Globus pallidus (tissue), 1 donor: ENCODE measurements around the gene DOCK3.
"Not testable (repeated sequence)": the region's sequence is repeated elsewhere in the genome, so short reads cannot be mapped to it uniquely, and the experiment has no call there.

ENCODE experiments used
- DNase-seq: peaks from one replicate; pipeline ENCODE4 v3.0.0-alpha.2; 2015; ENCODE audit warnings: low spot score

DOCK3 gene

DNA sequence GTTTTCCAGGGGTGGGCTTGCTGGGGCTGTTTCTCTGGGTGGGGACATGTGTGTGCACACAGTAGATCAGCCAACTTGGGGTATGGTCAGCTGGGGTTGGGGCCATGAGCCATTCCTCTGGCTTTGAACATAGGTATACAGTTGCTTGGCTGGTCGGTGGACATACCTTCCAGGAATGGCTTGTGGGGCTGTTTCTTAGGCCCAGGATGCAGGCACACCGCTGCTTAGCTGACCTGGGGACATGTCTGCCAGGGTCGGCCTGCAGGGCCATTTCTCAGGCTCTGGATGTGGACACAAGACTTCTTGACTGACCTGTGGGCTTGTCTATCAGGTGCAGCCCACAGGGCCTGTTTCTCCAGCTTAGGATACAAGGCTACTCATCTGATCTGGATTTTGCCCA, 130.6 kb downstream of the DOCK3 start:
- no peak for DNase-seq

DNA sequence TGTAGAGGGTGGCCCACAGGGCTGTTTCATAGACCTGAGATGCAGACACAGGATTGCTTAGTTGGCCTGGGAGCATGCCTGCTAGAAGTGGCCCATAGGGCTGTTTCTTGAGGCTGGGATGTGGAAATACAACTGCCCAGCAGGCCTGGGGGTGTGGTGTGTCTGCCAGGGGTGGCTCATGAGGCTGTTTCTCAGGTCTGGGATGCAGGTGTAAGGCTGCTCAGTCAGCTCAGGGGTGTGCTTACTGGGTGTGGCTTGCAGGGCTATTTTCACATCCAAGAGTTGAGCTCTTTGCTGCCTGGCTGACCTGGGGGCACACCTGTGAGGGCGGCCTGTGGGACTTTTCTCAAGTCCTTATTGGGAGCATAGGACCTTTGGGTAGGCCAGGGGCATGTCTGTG, 131.3 kb downstream of the DOCK3 start:
- no peak for DNase-seq

DNA sequence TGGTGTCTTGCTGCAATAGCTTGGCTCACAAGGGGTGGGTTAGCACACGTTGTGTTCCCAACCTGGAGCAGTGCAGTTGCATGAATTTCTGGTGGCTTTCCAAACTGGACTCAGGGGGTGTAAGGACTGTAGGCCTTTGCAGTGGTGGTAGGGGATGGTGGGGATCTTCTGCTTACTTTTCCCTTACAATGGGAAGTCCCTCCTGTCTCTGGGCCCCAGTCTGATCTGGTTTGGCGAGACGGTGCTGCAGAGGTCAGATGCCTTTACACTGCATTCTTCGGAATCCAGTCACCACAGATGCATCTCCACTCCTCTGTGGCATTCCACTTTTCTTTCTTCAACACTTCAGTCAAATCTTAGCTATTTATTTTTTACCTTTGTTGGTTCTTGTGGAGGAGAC, 132.1 kb downstream of the DOCK3 start:
- no peak for DNase-seq

DNA sequence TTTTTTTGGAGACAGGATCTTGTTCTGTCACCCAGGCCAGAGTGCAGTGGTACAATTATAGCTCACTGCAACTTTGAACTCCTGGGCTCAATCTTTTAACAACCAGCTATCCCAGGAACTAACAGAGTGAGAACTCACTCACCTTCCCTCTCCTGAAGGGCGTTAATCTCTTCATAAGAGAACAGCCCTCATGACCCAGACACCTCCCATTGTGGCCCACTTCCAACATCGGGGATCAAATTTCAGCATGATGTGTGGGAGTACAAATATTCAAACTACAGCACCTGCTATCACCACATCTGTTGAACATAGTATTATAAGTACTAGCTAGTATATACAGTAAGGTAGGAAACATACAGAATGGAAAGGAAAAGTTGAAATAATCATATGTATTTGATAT, 132.5 kb downstream of the DOCK3 start:
- no peak for DNase-seq

DNA sequence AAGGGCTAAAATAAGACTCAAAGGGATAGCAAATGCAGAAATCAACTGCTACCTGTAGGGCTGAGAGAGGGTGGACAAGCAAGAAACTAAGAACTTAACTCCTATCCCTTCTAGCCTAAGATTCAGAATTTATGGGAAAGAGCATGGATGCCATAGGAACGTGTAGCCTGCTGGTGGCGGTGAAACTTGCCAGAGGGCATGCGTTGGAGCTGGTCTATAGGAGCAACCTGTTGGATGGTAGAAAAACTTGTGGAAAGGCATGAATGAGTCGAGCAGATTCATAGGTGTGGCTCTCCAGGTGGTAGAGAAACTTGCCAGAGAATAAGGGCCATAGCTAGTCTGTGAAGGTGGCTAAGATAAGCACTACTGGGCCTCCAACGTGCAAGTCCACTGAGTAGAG, 137.2 kb downstream of the DOCK3 start:
- no peak for DNase-seq

DNA sequence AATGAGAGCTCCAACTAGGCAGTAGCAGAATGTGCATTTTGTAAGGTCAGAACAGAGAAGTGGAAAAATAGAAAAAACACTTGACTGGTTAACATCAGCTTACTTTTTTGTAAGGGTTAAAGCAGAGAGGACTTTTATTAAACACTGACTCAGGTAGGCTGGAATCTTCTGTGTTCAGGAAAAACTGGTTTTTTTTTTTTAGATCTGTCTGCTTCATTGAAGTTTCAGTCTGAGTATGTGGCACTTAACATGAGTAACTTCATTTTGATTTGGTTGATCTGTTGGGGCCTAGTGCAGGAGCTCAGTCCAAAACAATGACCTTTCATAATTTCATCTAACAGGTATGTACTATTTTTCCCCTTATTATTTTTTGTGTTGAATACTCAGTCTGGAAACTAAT, 141.1 kb downstream of the DOCK3 start:
- no peak for DNase-seq

DNA sequence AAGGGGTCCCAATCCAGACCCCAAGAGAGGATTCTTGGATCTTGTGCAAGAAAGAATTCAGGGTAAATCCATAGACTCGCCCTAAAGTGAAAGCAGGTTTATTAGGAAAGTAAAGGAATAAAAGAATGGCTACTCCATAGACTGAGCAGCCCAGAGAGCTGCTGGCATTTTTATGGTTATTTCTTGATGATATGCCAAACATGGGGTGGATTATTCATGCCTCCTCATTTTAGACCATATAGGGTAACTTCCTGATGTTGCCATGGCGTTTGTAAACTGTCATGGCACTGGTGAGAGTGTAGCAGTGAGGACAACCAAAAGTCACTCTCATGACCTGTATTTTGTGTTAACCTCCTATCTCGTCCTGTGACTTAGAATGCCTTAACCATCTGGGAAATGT, 142.2 kb downstream of the DOCK3 start:
- no peak for DNase-seq

DNA sequence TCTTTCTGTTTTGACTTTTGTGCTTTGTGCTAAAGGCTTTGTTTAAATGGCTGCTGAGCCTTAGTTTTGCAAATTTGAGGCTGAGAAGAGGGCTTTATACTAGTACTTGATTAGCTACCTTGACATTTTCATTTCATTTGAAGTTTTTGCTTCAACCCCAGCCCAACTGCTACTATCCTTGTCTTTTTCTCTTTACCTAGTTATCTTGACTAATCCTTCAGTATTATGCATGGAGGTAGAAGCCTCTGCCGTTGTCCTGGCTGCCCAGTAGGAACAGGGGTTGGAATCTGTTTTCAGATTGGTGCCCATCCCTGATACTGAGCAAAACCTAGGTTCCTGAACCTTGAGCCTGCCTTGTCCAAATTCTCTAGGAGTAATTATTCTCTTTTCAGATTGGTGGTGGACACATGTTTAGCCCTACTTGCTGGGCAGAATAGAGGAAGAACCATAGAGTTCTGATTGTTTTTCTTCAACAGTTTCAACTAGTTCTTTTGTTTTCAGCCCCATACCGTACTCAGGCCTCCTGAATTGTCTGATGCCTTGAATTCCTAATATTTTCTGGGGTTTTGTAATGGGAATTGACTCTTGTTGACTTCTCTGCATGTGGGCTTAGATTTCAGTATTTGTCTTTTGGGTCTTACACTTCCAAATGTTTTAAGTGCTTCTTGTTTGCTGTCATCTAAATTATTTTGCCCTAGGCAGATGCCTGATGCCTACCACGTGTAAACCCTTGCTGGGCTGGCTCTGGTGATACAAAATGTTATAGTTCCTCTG, 143.2 kb downstream of the DOCK3 start:
- DNase-seq = no peak

DNA sequence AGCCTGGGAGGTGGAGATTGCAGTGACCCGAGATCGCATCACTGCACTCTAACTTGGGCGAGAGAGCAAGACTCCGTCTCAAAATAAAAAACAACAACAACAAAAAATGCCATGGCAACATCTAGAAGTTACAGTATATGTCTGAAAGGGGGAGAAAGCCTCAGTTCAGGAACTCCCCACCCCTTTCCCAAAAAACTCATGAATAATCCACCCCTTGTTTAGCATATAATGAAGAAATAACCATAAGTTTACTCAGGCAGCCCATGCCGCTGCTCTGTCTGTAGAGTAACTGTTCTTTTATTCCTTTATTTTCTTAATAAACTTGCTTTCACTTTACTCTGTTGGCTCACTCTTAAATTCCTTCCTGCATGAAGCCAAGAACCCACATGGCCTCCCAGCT, 145.2 kb downstream of the DOCK3 start:
- no peak for DNase-seq

DNA sequence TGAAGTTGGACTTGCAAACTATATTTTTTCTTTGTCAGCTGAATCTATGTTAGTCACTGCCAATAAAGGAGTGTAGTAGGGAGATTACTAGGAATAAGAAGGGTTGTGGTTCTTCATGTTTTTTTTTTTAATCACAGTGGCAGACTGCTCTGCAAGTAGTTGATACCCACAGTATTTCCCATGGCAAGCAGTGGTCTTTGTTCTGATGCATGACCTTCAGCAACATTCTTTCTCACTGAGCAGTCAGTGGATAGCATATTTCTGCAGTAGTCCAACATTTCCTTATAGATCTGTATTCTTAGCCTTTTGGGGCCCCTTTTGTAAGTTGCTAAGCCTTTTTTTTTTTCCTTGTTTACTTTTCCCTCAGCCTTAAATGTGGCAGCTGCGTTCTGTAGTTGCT, 151.1 kb downstream of the DOCK3 start:
- no peak for DNase-seq

DNA sequence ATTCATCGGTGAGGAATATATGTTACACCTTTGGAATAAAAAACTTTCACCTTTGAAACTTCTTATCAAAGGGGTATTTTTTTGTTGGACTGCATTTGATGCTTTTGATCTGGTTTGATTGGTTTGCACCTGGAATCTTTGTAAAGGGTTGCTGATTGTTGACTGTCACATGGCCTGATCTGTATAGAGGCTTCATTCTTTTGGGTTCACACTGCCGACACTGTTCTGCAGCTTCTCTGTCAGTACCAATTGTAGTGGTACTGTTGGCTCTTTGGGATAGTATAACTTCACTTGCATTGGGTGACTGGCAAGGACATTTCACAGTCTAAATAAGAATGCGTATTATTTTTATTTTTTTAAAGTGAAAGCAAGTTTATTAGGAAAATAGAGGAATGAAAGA, 155.7 kb downstream of the DOCK3 start:
- DNase-seq = peak; percentile 91

DNA sequence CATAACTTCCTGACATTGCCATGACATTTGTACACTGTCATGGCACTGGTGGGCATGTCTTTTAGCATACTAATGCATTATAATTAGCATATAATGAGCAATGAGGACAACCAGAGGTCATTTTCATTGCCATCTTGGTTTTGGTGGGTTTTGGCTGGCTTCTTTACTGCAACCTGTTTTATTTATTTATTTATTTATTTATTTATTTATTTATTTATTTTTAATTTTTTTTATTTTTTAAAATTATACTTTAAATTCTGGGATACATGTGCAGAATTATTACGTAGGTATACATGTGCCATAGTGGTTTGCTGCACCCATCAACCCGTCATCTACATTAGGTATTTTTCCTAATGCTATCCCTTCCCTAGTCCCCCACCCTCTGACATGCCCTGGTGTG, 156.3 kb downstream of the DOCK3 start:
- DNase-seq = not testable (repeated sequence)

DNA sequence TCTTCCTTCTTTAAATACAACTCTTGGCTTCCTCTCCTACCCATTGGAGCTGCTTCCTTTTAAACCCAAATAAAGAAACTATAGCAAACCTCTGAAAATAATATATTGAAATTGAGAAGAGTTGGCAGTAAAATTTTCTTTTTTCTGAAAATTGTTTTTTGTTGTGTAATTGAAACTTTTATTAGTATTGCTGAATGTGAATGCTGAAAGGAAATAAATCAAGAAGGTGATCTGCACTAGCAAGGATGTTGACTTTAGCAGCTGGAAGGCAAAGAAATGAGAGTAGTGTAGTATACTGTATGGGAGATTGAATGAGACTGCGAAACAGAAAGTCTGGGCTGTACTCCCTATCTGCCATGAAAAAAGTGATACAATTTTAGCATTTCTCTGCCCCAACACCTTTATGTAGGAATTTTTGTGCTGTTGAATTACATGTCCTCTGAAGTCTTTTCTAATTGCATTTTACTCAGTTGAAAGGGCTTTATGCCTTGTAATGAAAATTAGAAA, 166.3 kb downstream of the DOCK3 start:
- no peak for DNase-seq

DNA sequence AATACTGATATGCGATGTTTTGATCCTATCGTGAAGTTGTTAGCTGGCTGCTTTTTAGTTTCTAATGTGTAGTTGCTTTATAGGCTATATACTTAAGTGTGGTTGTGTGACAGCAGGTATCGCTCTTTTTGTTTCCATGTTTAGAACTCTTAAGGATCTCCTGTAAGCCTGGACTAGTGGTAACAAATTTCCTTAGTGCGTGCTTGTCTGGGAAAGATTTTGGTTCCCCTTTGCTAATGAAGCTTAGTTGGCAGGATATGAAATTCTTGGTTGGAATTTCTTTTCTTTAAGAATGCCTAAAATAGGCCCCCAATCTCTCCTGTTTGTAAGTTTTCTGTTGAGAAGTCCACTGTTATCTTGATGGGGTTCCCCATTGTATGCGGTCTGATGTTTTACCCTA, 173.6 kb downstream of the DOCK3 start:
- DNase-seq = no peak

DNA sequence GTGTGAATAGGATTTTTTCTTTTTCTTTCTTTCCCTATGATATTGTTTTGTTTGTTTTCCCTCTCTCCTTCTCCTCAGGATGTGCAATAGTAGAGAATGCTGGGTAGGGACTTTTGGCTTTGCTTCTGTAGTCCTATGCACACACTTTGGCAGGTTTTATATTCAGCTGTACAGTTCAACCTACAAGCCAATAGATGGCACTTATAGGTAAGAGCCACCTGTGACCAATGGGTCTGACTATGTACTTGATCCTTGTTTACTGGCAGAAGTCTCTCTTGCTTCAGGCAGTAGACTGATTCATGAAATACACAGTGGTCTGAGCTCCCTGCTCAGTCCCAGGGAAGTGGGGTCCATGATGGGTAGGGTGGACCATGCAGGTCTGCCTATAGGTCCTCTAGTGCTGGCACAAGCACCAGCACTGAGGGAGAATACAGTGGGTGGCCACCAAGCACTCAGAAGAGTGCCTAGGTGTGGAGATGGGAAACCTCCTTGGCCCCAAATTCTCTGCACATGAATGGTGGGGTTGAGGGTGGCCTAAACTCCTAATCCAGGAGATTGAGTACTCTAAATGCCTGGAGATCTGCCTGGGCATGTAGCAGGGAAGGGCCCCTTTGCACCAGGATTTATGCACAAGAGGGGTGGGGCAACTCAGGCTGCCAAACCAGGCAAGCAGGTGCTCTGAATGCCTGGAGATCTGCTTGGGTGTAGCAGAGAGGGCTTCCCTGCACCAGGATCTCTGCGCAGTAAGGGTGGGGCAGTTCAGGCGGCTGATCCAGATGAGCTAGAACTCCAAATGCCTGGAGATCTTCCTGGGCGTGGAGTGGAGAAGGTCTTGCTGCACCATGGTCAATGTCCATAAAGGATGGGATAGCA, 176.1 kb downstream of the DOCK3 start:
- no peak for DNase-seq

DNA sequence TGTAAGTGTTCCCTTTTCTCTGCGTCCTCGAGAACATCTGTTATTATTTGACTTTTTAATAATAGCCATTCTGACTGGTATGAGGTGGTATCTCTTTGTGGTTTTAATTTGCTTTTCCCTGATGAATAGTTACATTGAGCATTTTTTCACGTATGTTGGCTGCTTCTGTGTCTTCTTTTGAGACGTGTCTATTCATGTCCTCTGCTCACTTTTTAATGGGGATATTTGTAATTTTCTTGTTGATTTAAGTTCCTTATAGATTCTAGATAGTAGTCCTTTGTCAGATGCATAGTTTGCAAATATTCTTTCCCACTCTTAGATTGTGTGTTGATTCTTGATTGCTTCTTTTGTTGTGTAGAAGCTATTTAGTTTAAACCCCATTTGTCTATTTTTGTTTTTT, 179.2 kb downstream of the DOCK3 start:
- no peak for DNase-seq

DNA sequence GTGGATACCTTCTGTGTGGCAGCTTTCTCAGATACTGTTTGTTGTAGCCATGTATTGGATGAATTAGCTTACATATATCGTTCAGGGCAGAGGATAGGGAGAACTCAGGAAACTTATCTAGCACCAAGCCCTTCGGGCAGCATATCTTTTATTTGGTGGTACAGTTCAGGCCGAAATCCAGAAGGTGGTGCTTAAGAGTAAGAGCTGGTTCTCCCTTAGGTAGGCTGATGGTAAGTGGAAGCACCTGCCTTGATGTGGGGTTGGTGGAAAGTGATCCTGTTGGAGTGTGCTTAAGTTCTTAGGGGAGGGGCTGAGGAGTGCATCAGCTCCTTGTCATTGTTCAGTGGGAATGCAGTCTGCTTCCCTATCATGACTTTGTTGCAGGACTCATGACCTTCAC, 187.5 kb downstream of the DOCK3 start:
- no peak for DNase-seq

DNA sequence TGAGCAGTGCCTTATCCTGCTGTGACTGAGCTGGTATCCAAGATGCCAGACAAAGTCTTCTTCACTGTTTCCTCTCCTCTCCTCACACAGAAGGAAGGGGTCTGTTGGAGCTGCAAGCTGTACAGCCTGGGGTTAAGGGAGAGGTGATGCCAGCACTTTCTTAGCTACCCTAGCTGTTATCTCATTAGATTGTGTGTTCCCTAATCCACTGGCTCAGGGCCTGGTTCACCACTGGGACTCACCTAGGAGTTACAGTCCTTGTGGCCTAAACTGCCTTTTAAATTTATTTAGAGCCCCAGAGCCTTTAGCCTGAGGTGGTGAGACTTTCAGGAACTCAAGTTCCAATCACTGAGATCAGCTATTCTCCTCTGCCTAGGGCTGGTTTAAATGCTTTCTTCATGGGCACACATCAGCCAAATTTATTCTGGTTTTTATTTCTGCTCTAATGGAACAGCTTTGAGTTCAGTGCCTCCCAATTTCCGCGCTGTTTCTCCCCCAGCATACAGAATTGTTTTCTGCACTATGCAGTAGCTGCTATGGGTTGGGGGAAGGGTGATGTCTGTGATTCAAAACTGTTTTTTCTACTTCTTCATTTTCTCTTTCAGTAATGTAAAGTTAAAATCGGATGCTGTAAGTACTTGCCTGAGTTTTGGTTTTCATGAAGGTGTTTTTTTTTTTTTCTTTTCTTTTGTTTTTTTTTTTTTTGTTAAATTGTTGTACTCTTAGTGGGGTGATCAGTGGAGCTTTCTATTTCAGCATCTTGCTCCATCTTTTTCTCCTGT, 198.8 kb downstream of the DOCK3 start:
- DNase-seq = no peak

DNA sequence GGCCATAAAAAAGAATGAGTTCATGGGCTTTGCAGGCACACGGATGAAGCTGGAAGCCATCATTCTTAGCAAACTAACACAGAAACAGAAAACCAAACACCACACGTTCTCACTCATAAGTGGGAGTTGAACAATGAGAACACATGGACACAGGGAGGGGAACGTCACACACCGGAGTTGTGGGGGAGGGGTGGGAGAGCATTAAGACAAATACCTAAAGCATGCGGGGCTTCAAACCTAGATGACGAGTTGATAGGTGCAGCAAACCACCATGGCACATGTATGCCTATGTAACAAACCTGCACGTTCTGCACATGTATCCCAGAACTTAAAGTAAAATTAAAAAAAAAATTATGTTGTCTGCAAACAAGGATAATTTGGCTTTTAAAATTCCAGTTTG, 200.1 kb downstream of the DOCK3 start:
- not testable (repeated sequence) for DNase-seq

DNA sequence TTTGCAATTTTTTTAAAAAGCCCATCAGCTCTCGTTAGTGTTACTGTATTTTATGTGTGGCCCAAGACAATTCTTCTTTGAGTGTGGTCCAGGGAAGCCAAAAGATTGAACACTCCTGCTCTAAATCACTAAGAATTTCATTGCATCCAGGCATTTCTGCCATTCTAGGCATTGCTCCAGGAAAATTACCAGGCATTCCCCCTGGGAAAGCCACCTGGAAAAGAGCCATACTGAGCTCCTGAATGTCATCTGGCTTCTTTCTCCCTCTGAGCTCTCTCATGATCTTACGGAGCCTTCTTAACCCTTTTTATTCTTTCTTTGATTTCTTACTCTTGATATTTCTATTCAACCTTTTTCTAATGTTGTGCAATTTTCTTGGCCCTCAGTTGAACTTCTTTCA, 202.2 kb downstream of the DOCK3 start:
- no peak for DNase-seq

DNA sequence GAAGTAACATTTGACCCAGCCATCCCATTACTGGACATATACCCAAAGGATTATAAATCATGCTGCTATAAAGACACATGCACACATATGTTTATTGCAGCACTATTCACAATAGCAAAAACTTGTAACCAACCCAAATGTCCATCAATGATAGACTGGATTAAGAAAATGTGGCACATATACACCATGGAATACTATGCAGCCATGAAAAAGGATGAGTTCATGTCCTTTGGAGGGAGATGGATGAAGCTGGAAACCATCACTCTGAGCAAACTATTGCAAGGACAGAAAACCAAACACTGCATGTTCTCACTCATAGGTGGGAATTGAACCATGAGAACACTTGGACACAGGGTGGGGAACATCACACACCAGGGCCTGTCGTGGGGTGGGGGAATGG, 208.0 kb downstream of the DOCK3 start:
- not testable (repeated sequence) for DNase-seq

DNA sequence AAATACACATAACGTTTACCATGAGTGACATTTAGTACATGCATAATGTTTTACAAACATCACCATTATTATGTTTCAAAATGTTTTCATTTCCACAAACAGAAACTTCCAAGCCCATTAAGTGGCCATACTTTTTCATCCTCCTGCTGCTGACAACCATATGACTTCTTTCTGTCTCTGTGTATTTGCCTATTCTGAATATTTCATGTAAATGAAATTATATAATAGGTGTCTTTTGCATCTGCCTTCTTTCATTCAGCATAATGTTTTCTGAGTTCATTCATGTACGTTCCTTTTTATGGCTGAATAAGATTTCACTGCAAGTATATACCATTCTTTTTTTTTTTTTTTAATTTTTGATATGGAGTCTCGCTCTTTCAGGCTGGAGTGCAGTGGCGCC, 209.0 kb downstream of the DOCK3 start:
- no peak for DNase-seq
